HG02852 (cell line): ENCODE measurements around the gene FITM1.

Source experiments
- ATAC-seq: cut with Tn5 transposase; IDR thresholded peaks from one replicate; pipeline ENCODE4 v1.9.1; 2021; ENCODE audit warnings: mild to moderate bottlenecking, moderate library complexity; ENCODE audit not compliant: unreplicated experiment

FITM1 gene

GRCh38 chr14:24181371-24182077 is 51.1 kb downstream of the FITM1 start:
- no peak for ATAC-seq
